Neural crest cell (in vitro differentiated cells): Measurements from ENCODE around the gene ROCK2. TPM values are rescaled to one million over a fixed set of nuclear protein-coding genes. Genes with fewer than 3 reads are reported as not detected.

ENCODE experiments used
- DNase-seq: peaks from one replicate; pipeline ENCODE4 v3.0.0; 2021; ENCODE audit warnings: low read depth, mixed read lengths, low spot score
- H3K27ac Mint-ChIP-seq: one replicate; pipeline ENCODE4 v1.8.0; 2021; ENCODE audit warnings: mild to moderate bottlenecking, mixed read lengths; ENCODE audit not compliant: unreplicated experiment
- H3K27me3 Mint-ChIP-seq: 2 replicates; pipeline ENCODE4 v1.8.0; 2021; ENCODE audit warnings: low read depth, mild to moderate bottlenecking, mixed read lengths
- H3K36me3 Mint-ChIP-seq: 2 replicates; pipeline ENCODE4 v1.8.0; 2021; ENCODE audit warnings: low read depth, mild to moderate bottlenecking, mixed read lengths
- H3K4me1 Mint-ChIP-seq: 2 replicates; pipeline ENCODE4 v1.8.0; 2021; ENCODE audit warnings: mixed read lengths
- H3K4me3 Mint-ChIP-seq: one replicate; pipeline ENCODE4 v1.8.0; 2021; ENCODE audit warnings: mild to moderate bottlenecking, mixed read lengths
- H3K9me3 Mint-ChIP-seq: 2 replicates; pipeline ENCODE4 v1.8.0; 2021; ENCODE audit warnings: mixed read lengths
- total RNA-seq: library from RNA; stranded (reverse); gene quantifications from 2 replicates; pipeline ENCODE4 v1.2.1, GENCODE V29; 2021
- TF ChIP-seq, protein P1 (sequence below): fragments of 200-600 bp; sonication (generic); conservative IDR thresholded peaks from 2 replicates; pipeline ENCODE4 v1.5.0; 2021; ENCODE audit warnings: antibody characterized with exemption, mild to moderate bottlenecking

Gene ROCK2
- total RNA-seq, 1 donor from 2014 or later = 47.2 TPM

DNA sequence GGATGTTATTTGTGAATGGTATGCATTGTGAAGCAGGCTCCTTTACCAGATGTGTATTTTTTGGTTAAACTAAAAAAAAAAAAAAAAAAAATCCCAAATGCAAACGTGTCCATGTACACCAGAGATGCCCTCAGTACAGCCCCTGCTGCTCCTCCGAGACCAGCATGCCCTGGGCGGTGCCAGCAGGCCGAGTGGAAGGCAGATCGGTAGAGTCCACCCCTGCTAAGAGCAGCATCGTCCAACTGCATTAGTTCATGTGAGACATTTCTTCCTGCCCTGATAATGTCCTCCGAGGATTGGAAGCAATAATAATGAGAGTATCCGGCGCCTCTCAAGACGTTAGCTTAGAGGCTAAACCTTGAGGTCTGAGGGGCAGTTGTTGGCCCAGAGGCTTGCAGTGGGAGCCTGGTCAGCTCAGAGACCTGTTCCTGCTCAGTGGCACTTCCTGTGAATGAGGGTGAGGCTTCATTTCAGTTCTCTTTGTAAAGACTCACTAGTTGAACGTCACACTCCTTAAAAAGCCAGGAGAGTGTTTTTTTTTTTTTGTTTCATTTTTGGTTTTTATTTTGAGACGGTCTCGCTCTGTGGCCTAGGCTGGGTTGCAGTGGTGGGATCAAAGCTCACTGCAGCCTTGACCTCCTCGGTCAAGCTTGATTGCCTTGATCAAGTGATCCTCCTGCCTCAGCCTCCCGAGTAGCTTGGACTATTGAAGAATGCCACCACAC, 183.5 kb downstream of the ROCK2 start:
- DNase-seq = no peak

DNA sequence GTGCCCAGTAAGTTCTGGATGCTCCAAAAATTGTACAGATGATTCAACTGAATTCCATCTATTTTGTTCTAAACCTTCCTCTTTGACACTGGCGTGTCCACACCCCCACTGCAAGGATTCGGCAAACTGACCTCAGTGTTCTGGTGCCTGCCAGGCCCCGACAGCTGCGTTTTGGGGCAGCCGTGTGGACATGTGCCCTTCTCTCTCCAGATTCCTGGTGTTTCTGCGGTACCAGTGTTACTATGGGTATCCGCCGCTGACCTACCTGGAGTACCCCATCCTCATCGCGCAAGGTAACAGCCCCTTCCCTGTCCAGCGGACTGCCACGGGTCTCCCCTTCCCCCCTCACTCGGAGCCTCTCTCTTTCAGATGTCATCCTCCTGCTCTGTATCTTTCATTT, 184.2 kb downstream of the ROCK2 start:
- Mint-ChIP-seq H3K4me3 (no peak overlapping the region), H3K27ac (peak overlapping the region; percentile 37), H3K9me3 (no peaks in the 10 kb centered on the region), H3K27me3 (no peaks in the 10 kb centered on the region), H3K4me1 (peaks cover 18% of the 10 kb centered on the region), H3K36me3 (no peaks in the 10 kb centered on the region)
- no peak for DNase-seq
- TF ChIP-seq, protein P1, sequence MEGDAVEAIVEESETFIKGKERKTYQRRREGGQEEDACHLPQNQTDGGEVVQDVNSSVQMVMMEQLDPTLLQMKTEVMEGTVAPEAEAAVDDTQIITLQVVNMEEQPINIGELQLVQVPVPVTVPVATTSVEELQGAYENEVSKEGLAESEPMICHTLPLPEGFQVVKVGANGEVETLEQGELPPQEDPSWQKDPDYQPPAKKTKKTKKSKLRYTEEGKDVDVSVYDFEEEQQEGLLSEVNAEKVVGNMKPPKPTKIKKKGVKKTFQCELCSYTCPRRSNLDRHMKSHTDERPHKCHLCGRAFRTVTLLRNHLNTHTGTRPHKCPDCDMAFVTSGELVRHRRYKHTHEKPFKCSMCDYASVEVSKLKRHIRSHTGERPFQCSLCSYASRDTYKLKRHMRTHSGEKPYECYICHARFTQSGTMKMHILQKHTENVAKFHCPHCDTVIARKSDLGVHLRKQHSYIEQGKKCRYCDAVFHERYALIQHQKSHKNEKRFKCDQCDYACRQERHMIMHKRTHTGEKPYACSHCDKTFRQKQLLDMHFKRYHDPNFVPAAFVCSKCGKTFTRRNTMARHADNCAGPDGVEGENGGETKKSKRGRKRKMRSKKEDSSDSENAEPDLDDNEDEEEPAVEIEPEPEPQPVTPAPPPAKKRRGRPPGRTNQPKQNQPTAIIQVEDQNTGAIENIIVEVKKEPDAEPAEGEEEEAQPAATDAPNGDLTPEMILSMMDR = no peak

More for the DNA sequence above, 183.5 kb downstream of the ROCK2 start:
- Mint-ChIP-seq H3K27me3 (no peaks in the 10 kb centered on the region), H3K4me1 (peaks cover 17% of the 10 kb centered on the region), H3K9me3 (no peaks in the 10 kb centered on the region), H3K27ac (peak overlapping the region; percentile 62), H3K4me3 (no peak overlapping the region), H3K36me3 (no peaks in the 10 kb centered on the region)
- TF ChIP-seq, protein P1 = no peak

DNA sequence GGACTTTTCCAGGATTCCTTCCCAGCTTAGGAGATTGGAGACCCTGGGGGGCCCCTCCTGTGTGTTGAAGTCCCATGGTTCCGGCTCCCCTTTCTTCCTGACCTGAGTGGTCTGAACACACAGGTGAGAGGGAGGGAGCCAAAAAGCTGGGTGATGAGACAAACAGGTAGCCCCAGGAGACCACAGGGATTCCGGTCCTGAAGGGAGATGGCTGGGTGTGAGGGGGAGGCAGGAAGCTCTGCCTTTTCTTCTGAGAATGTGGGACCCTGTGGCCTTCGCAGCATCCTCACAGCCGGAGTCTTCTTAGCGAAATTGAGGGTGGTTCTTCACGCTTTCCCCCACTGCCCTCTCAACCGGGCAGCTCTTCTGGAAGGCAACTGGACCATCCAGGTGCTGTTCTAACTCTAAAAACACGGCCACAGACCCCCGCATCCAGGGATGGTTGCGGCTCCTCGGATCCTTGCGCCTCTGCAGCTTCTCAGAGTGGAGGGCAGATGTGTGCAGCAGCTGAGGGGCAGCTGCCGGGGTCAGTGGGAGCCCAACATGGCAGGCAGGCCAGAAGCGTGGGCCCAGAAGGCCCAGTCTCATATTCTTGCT, 184.8 kb downstream of the ROCK2 start:
- H3K27me3 Mint-ChIP-seq = peaks cover under 1% of the 10 kb centered on the region
- DNase-seq = no peak
- no peak overlapping the region for H3K27ac Mint-ChIP-seq
- no peaks in the 10 kb centered on the region for H3K36me3 Mint-ChIP-seq
- H3K4me1 Mint-ChIP-seq = peaks cover 18% of the 10 kb centered on the region
- no peaks in the 10 kb centered on the region for H3K9me3 Mint-ChIP-seq
- no peak overlapping the region for H3K4me3 Mint-ChIP-seq
- TF ChIP-seq, protein P1 = no peak

DNA sequence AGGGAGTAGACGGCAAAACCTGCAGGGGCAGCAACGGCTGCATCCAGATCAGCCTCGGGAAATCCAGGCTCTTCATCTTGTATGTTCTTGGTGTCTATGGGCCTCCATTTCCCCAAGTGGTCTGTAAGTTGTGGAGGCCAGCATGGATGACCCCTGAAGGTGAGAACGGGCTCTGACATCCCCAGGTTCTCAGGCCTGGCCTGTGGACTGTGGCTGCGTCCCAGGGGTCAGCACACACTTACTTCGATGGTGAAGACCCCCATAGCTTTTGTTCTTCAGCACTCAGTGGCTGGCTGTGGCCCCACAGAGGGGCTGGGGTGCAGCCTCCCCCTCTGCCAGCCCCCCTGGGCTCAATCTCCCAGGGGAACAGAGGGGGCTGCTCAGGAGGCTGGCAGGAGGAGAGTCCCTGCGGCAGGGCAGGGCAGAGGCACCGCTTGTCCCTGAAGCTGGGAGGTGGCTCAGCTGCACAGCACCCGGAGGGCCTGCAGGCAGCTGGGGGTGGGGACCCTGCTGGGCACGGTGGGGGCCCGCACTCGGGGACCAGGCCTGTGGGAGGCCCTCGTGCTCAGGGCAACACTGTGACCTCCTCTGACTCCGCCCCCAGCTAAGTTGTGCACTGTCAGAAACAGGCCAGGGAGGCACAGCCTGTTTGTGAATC, 185.4 kb downstream of the ROCK2 start:
- Mint-ChIP-seq H3K27me3 (peaks cover 7% of the 10 kb centered on the region), H3K27ac (no peak overlapping the region), H3K9me3 (no peaks in the 10 kb centered on the region), H3K4me1 (peaks cover 22% of the 10 kb centered on the region), H3K36me3 (no peaks in the 10 kb centered on the region), H3K4me3 (no peak overlapping the region)
- no peak for DNase-seq
- TF ChIP-seq, protein P1 = no peak

DNA sequence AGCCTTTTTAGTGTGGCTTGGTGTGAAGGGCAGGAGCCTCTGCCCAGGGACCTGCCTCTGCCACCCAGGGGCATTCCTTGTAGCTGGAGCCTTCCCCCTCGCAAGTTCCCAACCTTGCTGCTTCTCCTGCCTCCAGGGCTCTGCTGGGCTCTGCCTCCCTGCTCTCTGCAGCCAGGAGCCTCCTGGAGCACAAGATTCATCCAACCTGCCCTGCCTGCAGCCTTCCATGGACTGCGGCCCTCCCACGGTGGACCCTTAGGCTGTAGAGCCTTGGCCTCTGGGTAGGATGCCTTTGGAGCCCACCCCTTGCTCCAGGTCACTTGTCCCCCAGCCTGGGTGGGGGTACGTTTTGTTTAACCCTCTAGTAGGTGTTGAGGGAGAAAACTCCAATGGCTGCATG, 186.7 kb downstream of the ROCK2 start:
- Mint-ChIP-seq H3K4me3 (peak overlapping the region; percentile 35), H3K36me3 (no peaks in the 10 kb centered on the region), H3K4me1 (peaks cover 18% of the 10 kb centered on the region), H3K27me3 (peaks cover 16% of the 10 kb centered on the region), H3K9me3 (no peaks in the 10 kb centered on the region), H3K27ac (no peak overlapping the region)
- TF ChIP-seq, protein P1 = no peak
- no peak for DNase-seq
